ENCODE results near the gene NATD1.

- no peak for TF ChIP-seq CTCF (IDR thresholded peaks at IDR 0.05; ENCODE audit: borderline replicate concordance, extremely low read depth, low read length, poor library complexity, severe bottlenecking)
- no peak for TF ChIP-seq EZH2 (IDR thresholded peaks at IDR 0.05; ENCODE audit: borderline replicate concordance, low read depth, low read length, severe bottlenecking)
These were observed 21.7 kb downstream of the NATD1 start for GRCh38 chr17:21231533-21231932.
